ENCODE measurements around the gene SLC9A7.

GRCh38 chrX:46587158-46587557, 171.8 kb downstream of the SLC9A7 start:
- TF ChIP-seq ASH2L (IDR thresholded peaks at IDR 0.05; ENCODE audit: insufficient read length, low read depth, low read length) (no peak), ZSCAN9 (CRISPR knock-in tag; IDR thresholded peaks at IDR 0.05; ENCODE audit: borderline replicate concordance) (no peak), CTCF (CRISPR knock-in tag; IDR thresholded peaks at IDR 0.05) (no peak), POLR2A (IDR thresholded peaks at IDR 0.05; ENCODE audit: insufficient read depth in 1 of 2, low read depth in 2 of 2, low read length in 2 of 2) (no peak), ZNF703 (CRISPR knock-in tag; IDR thresholded peaks at IDR 0.05; ENCODE audit: borderline replicate concordance) (no peak), ZKSCAN8 (CRISPR knock-in tag; IDR thresholded peaks at IDR 0.05; ENCODE audit: borderline replicate concordance) (no peak), HOXA7 (CRISPR knock-in tag; IDR thresholded peaks at IDR 0.05) (no peak), JUNB (CRISPR knock-in tag; IDR thresholded peaks at IDR 0.05; ENCODE audit: borderline replicate concordance) (no peak), ZNF510 (CRISPR knock-in tag; IDR thresholded peaks at IDR 0.05; ENCODE audit: low read depth) (no peak), REST (IDR thresholded peaks at IDR 0.05; ENCODE audit: borderline replicate concordance in 1 of 2, low read depth in 1 of 2, low read length in 2 of 2) (no peak), ZBTB7A (CRISPR knock-in tag; IDR thresholded peaks at IDR 0.05) (no peak), ZNF768 (CRISPR knock-in tag; IDR thresholded peaks at IDR 0.05) (no peak), HNF4G (IDR thresholded peaks at IDR 0.05; ENCODE audit: borderline replicate concordance, low read depth, low read length) (no peak), HNF4G (CRISPR knock-in tag; IDR thresholded peaks at IDR 0.05; ENCODE audit: borderline replicate concordance, low read depth) (no peak), ZSCAN25 (CRISPR knock-in tag; IDR thresholded peaks at IDR 0.05) (no peak)

Data from HepG2 (cell line).